Esophagus muscularis mucosa (tissue), 4 donors: ENCODE data around the gene NTRK3. TPM values are rescaled to one million over a fixed set of nuclear protein-coding genes. Genes with fewer than 3 reads are reported as not detected.

Experiments
- DNase-seq: peaks from one replicate; pipeline ENCODE4 v3.0.0-alpha.2; 2017; ENCODE audit errors: extremely low spot score
- H3K27ac ChIP-seq, 4 donors: fragments of 200-600 bp; sonication (generic); replicated peaks in 1 of 4; 1 replicate in 3 of 4; 2 replicates in 1 of 4; pipeline ENCODE4 v1.5.1; 2016 to 2019; ENCODE audit warnings: mild to moderate bottlenecking in 1 of 4
- H3K27me3 ChIP-seq, 4 donors: fragments of 200-600 bp; sonication (generic); one replicate each; pipeline versions ENCODE4 v1.5.1 to v1.6.0; 2016 to 2019
- H3K36me3 ChIP-seq, 4 donors: fragments of 200-600 bp; sonication (generic); one replicate each; pipeline ENCODE4 v1.5.1; 2016 to 2019
- H3K4me1 ChIP-seq, 4 donors: fragments of 200-600 bp; sonication (generic); one replicate each; pipeline ENCODE4 v1.5.1; 2016 to 2019
- H3K4me3 ChIP-seq, 4 donors: fragments of 200-600 bp; sonication (generic); 1 replicate in 2 of 4; 2 replicates in 2 of 4; pipeline ENCODE4 v1.5.1; 2016 to 2019; ENCODE audit warnings: mild to moderate bottlenecking in 4 of 4, moderate library complexity in 1 of 4
- H3K9me3 ChIP-seq, 4 donors: fragments of 200-600 bp; sonication (generic); 1 replicate in 3 of 4; 2 replicates in 1 of 4; pipeline ENCODE4 v1.5.1; 2016 to 2019
- EP300 ChIP-seq: sonication (generic); formaldehyde crosslinking; IDR thresholded peaks from one replicate; pipeline ENCODE4 v1.6.1; 2017; ENCODE audit warnings: antibody characterized with exemption
- POLR2A ChIP-seq: fragments of 450-650 bp; IDR thresholded peaks from one replicate; pipeline ENCODE4 v1.6.1; 2017; ENCODE audit warnings: antibody characterized with exemption, moderate library complexity, mild to moderate bottlenecking, low read depth
- POLR2AphosphoS5 ChIP-seq, 2 donors: sonication (generic); formaldehyde crosslinking; IDR thresholded peaks; one replicate each; pipeline ENCODE4 v1.6.1; 2017; ENCODE audit warnings: antibody characterized with exemption in 2 of 2
- WGBS: methylation state at CpG from one replicate; pipeline ENCODE4 v1.1.5; 2018; 5-methylcytosine and 5-hydroxymethylcytosine counted together
- intact Hi-C: fragments of 100-400 bp; cut with DNase I; formaldehyde crosslinking; loops from one replicate; pipeline ENCODE4 v1.15.1; 2023
- total RNA-seq, 4 donors: library from RNA; depleted of rRNA; stranded (reverse); fragments of >200 nt; gene quantifications; one replicate each; pipeline versions ENCODE4 v1.1.0 to v1.2.1, GENCODE V29; 2016
- TF ChIP-seq, protein P1 (sequence below), 3 experiments: fragments of 200-600 bp in 2 of 3; fragments of 450-650 bp in 1 of 3; sonication (generic) in 2 of 3; IDR thresholded peaks; one replicate each; pipeline ENCODE4 v1.5.1; 2017 to 2019; ENCODE audit warnings: antibody characterized with exemption in 3 of 3, mild to moderate bottlenecking in 2 of 3, moderate library complexity in 1 of 3

NTRK3 gene
- total RNA-seq, 4 donors from 2014 or later: 1.7 to 6.3 (median 3.0) TPM

DNA sequence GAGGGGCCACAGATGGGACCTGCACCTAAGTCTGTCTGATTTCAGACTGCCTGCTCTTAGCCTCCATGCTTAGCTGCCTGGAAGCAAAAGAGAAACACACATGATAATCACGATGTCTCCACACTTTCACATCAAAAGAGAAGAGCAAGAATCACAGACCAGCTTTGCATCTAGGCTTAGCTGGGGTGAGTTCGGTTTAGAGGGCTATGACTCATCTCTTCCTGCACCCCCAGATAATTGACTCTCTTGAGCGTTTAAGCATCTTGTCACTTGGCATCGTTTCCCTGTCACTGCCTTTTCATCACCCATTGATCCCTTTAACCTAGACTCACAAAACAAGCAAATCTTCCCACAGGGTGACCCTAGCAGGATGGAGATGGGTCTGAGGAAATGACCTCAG, 124.0 kb downstream of the NTRK3 start:
- intact Hi-C loops: no loop called here
- DNase-seq: no peak
- Histone ChIP-seq H3K27ac (no peak overlapping the region), H3K4me3 (no peak overlapping the region), H3K9me3 (no peaks in the 10 kb centered on the region), H3K36me3 (no peaks in the 10 kb centered on the region), H3K27me3 (no peaks in the 10 kb centered on the region), H3K4me1 (no peaks in the 10 kb centered on the region)
- 66% methylated on average over 4 of the region's 4 CpGs for WGBS
- no peak for TF ChIP-seq POLR2A

DNA sequence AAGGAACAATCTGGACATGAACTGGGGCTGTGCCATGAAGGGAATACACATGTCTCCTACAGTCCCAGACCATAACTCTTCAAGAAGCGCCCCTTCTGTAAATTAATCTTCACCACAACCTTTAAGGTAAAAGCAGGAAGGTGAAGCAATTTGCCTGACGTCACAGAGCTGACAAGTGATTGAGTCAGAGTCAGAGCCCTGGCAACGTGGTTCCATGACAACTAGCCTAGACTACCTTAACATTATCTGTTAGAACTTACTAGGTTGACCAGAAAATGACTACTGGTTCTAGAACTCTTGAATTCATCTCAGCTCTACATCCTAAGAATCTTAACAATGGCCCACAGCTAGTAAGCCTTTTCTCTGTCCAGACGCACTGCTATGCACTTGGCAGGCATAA, 124.6 kb downstream of the NTRK3 start:
- TF ChIP-seq, protein P1, sequence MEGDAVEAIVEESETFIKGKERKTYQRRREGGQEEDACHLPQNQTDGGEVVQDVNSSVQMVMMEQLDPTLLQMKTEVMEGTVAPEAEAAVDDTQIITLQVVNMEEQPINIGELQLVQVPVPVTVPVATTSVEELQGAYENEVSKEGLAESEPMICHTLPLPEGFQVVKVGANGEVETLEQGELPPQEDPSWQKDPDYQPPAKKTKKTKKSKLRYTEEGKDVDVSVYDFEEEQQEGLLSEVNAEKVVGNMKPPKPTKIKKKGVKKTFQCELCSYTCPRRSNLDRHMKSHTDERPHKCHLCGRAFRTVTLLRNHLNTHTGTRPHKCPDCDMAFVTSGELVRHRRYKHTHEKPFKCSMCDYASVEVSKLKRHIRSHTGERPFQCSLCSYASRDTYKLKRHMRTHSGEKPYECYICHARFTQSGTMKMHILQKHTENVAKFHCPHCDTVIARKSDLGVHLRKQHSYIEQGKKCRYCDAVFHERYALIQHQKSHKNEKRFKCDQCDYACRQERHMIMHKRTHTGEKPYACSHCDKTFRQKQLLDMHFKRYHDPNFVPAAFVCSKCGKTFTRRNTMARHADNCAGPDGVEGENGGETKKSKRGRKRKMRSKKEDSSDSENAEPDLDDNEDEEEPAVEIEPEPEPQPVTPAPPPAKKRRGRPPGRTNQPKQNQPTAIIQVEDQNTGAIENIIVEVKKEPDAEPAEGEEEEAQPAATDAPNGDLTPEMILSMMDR (IDR thresholded peaks at IDR 0.05): no peak
- TF ChIP-seq EP300: no peak
- no peak for TF ChIP-seq POLR2AphosphoS5 (IDR thresholded peaks at IDR 0.05)
- TF ChIP-seq POLR2A: no peak

DNA sequence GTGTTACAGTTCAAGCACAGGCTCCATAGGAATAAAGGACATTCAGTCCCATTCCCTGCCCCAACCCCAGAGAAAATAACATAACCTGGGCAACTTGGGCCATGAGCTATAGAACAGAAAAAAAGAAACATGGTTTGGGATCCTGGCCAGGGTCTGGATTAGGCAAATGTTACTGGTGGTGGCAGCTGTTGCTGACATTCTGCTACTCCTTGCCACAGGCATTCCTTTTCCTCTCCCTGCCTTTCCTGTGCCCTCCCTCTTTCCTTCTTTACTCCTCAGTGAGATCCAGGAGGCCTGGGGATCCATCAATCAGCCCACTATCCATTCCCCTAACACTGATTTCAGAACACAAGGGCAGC, 129.1 kb downstream of the NTRK3 start:
- no peaks in the 10 kb centered on the region for H3K36me3 ChIP-seq
- TF ChIP-seq EP300 (no peak), POLR2A (no peak)
- TF ChIP-seq, protein P1 (IDR thresholded peaks at IDR 0.05): no peak
- H3K4me1 ChIP-seq: no peaks in the 10 kb centered on the region
- no peak overlapping the region for H3K4me3 ChIP-seq
- no peaks in the 10 kb centered on the region for H3K9me3 ChIP-seq
- H3K27ac ChIP-seq: no peak overlapping the region
- H3K27me3 ChIP-seq: no peaks in the 10 kb centered on the region
- no peak for DNase-seq
- intact Hi-C loops: no loop called here

More for the DNA sequence above, 124.6 kb downstream of the NTRK3 start:
- intact Hi-C loops: no loop called here
- 77% methylated on average over 4 of the region's 4 CpGs for WGBS
- no peaks in the 10 kb centered on the region for H3K36me3 ChIP-seq
- no peaks in the 10 kb centered on the region for H3K9me3 ChIP-seq
- H3K4me1 ChIP-seq: no peaks in the 10 kb centered on the region
- DNase-seq: no peak
- no peaks in the 10 kb centered on the region for H3K27me3 ChIP-seq
- H3K4me3 ChIP-seq: no peak overlapping the region
- H3K27ac ChIP-seq: no peak overlapping the region

DNA sequence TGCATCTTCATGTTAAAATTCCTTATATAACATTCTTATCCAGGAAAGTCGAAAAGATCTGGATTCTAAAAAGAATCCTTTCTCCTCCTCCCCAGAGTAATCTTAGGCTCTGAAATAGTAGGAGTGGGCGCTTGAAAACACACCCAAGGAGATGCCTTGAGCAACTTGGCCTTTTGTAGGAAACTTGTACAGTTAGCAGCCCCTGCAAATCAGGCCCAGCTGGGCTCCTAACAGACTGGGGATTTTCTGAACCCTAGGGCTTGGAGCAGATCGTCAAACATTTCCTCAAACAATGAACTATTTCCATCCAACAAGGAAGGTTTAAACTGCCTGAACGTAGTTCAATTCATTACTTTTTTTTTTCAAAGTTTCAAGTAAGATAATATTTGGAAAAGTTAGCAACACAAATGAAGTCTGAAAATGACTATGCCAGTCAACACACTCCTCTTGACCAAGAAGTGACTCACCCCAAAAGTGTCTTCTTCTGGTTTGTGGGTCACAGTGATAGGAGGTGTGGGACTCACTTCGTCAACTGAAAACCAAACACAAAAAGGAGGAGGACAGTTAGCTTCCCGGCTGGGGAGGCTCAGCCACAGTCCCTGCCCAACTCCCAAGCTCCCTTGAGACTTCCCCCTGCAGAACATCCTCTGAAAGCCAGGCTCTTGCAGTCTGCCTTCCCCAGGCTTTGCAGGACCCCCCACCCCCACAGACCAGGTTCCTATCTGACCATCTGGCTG, 129.7 kb downstream of the NTRK3 start:
- no peak for TF ChIP-seq EP300
- TF ChIP-seq, protein P1 (IDR thresholded peaks at IDR 0.05): no peak
- H3K36me3 ChIP-seq: no peaks in the 10 kb centered on the region
- 57% methylated on average over 6 of the region's 6 CpGs for WGBS
- H3K27ac ChIP-seq: no peak overlapping the region
- no peaks in the 10 kb centered on the region for H3K4me1 ChIP-seq
- H3K4me3 ChIP-seq: no peak overlapping the region
- H3K27me3 ChIP-seq: no peaks in the 10 kb centered on the region
- no peak for DNase-seq
- no peaks in the 10 kb centered on the region for H3K9me3 ChIP-seq
- intact Hi-C loops: no loop called here

DNA sequence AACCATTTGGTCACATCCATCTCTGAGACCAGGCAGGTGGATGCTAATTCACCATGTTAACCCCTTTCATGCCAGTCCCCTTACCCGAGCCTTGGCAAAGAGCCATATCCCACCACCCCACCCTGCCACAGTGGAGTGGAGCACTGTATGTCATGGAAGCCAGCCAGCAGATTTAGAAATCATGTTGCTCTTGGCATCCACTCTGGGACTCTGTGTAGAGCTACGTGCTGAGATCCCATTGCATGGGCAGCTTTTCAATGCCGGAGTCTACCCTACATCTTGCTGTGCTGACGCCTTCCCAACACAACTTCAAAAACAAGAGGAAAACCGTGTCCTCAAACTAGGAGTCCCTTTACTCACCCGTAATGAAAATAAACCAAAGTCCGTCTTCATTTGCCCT, 131.0 kb downstream of the NTRK3 start:
- TF ChIP-seq, protein P1 (IDR thresholded peaks at IDR 0.05): no peak
- intact Hi-C loops: no loop called here
- DNase-seq: no peak
- H3K9me3 ChIP-seq: no peaks in the 10 kb centered on the region
- no peak overlapping the region for H3K4me3 ChIP-seq
- H3K27ac ChIP-seq: no peak overlapping the region
- no peaks in the 10 kb centered on the region for H3K27me3 ChIP-seq
- H3K4me1 ChIP-seq: no peaks in the 10 kb centered on the region
- 71% methylated on average over 7 of the region's 7 CpGs for WGBS
- no peaks in the 10 kb centered on the region for H3K36me3 ChIP-seq
